OCI-LY3 (cell line): ENCODE results near the gene RASD1.

ENCODE experiments used
- H2AFZ ChIP-seq: fragments of 200-600, 300-600 bp; shearing (Covaris generic); 2 replicates; pipeline ENCODE4 v1.6.0; 2014; ENCODE audit warnings: antibody characterized with exemption, low read depth, low read length
- H3K27ac ChIP-seq: fragments of 200-600, 300-600 bp; sonication (generic); 2 replicates; pipeline ENCODE4 v1.5.1; 2014; ENCODE audit warnings: mild to moderate bottlenecking, low read length, moderate library complexity, mixed read lengths
- H3K27me3 ChIP-seq: fragments of 200-600, 300-600 bp; sonication (generic); 2 replicates; pipeline ENCODE4 v1.6.1; 2014; ENCODE audit warnings: low read depth, low read length, mixed read lengths
- H3K36me3 ChIP-seq: fragments of 200-600, 300-600 bp; sonication (generic); replicated peaks from 2 replicates; pipeline ENCODE3; 2014; ENCODE audit warnings: low read depth, low read length, mixed read lengths
- H3K4me1 ChIP-seq: fragments of 300-600, 200-600 bp; sonication (generic); 2 replicates; pipeline ENCODE4 v1.6.1; 2014; ENCODE audit warnings: low read length, mixed read lengths
- H3K4me2 ChIP-seq: fragments of 200-600, 300-600 bp; sonication (generic); 2 replicates; pipeline ENCODE4 v1.6.1; 2014; ENCODE audit warnings: low read length, mixed read lengths
- H3K4me3 ChIP-seq: fragments of 300-600, 200-600 bp; sonication (generic); 2 replicates; pipeline ENCODE4 v1.5.1; 2014; ENCODE audit warnings: antibody characterized with exemption, mild to moderate bottlenecking, low read length, moderate library complexity
- H3K79me2 ChIP-seq: fragments of 300-600, 200-600 bp; shearing (Covaris generic); 2 replicates; pipeline ENCODE4 v1.6.1; 2014; ENCODE audit warnings: mild to moderate bottlenecking, low read length, mixed read lengths
- H3K9ac ChIP-seq: fragments of 300-600, 200-600 bp; shearing (Covaris generic); 2 replicates; pipeline ENCODE4 v1.6.0; 2014; ENCODE audit warnings: mild to moderate bottlenecking, low read length, moderate library complexity
- H3K9me3 ChIP-seq: fragments of 200-600, 300-600 bp; shearing (Covaris generic); 2 replicates; pipeline ENCODE4 v1.6.1; 2014; ENCODE audit warnings: low read length, mixed read lengths; ENCODE audit not compliant: insufficient read depth
- H4K20me1 ChIP-seq: fragments of 200-600, 300-600 bp; sonication (generic); 2 replicates; pipeline ENCODE4 v1.6.1; 2016; ENCODE audit warnings: low read length, mixed read lengths; ENCODE audit not compliant: insufficient read depth
- EZH2phosphoT487 ChIP-seq: fragments of 200-600 bp; shearing (Covaris generic); IDR thresholded peaks from 2 replicates; pipeline ENCODE4 v1.6.1; 2018; ENCODE audit warnings: antibody characterized with exemption, mixed run types, low read depth
- TF ChIP-seq, protein P1 (sequence below): fragments of 200-600, 300-600 bp; sonication (generic); IDR thresholded peaks from 2 replicates; pipeline ENCODE4 v1.5.1; 2014; ENCODE audit warnings: antibody characterized with exemption, low read length, low read depth

Gene RASD1

GRCh38 chr17:17539591-17539990 lies 43.4 kb upstream of the RASD1 start:
- Histone ChIP-seq H3K9ac (no peak overlapping the region), H4K20me1 (no peaks in the 10 kb centered on the region), H2AFZ (no peak overlapping the region), H3K4me2 (no peak overlapping the region), H3K4me1 (no peaks in the 10 kb centered on the region), H3K27me3 (no peaks in the 10 kb centered on the region), H3K9me3 (no peaks in the 10 kb centered on the region), H3K27ac (no peak overlapping the region), H3K4me3 (no peak overlapping the region), H3K79me2 (no peaks in the 10 kb centered on the region), H3K36me3 (no peaks in the 10 kb centered on the region)
- TF ChIP-seq, protein P1, sequence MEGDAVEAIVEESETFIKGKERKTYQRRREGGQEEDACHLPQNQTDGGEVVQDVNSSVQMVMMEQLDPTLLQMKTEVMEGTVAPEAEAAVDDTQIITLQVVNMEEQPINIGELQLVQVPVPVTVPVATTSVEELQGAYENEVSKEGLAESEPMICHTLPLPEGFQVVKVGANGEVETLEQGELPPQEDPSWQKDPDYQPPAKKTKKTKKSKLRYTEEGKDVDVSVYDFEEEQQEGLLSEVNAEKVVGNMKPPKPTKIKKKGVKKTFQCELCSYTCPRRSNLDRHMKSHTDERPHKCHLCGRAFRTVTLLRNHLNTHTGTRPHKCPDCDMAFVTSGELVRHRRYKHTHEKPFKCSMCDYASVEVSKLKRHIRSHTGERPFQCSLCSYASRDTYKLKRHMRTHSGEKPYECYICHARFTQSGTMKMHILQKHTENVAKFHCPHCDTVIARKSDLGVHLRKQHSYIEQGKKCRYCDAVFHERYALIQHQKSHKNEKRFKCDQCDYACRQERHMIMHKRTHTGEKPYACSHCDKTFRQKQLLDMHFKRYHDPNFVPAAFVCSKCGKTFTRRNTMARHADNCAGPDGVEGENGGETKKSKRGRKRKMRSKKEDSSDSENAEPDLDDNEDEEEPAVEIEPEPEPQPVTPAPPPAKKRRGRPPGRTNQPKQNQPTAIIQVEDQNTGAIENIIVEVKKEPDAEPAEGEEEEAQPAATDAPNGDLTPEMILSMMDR, result no peak
- TF ChIP-seq EZH2phosphoT487, result no peak

- no peak overlapping the region for H3K9ac ChIP-seq
- H4K20me1 ChIP-seq, result no peaks in the 10 kb centered on the region
- no peaks in the 10 kb centered on the region for H3K4me1 ChIP-seq
- no peak overlapping the region for H2AFZ ChIP-seq
- H3K79me2 ChIP-seq, result no peaks in the 10 kb centered on the region
- H3K36me3 ChIP-seq, result no peaks in the 10 kb centered on the region
- H3K4me2 ChIP-seq, result no peak overlapping the region
- H3K4me3 ChIP-seq, result no peak overlapping the region
- no peak overlapping the region for H3K27ac ChIP-seq
- H3K9me3 ChIP-seq, result no peaks in the 10 kb centered on the region
- no peaks in the 10 kb centered on the region for H3K27me3 ChIP-seq
- TF ChIP-seq EZH2phosphoT487, result no peak
- TF ChIP-seq, protein P1, result no peak
These were observed 42.5 kb upstream of the RASD1 start for GRCh38 chr17:17538417-17539391.

DNA sequence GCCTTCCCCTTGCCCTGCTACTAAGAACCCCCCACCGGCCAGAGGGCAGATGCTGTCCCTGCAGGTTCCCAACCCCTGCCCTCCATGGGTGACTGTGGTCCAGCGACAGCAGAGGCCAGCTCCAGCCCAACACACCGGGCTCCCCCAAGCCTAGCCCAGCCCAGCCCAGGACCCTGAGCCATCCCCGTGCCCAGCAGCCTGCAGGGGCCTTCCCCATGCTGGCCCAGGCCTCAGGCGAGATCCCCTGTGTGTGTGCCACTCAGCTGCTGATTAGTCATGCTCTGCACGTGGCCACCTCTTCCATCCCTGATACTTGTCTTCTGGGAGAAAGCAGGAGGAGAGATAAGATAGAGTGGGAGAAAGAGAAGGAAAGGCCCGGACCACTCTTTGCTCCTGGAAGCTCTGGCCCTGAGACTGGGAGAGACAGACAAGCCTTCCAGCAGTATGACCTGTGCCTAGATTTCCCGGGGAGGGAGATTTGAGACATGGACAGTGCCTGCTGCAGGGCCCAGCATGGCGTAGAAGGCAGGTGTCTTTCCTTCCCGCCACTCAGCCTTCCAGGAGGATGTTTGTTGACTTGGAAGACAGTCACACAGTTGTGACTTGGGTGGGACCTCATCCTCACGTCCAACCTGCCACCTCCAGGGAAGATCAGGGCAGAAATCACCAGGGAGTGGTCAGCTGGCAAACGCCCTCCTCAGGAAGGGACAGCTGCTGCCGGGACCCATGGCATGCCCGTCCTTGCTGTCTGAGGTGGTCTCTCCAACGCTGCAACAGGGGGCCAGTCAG lies 41.3 kb upstream of the RASD1 start:
- Histone ChIP-seq H3K36me3 (no peaks in the 10 kb centered on the region), H4K20me1 (no peaks in the 10 kb centered on the region), H3K27ac (no peak overlapping the region), H3K9ac (no peak overlapping the region), H3K4me1 (no peaks in the 10 kb centered on the region), H2AFZ (no peak overlapping the region), H3K27me3 (no peaks in the 10 kb centered on the region), H3K9me3 (no peaks in the 10 kb centered on the region), H3K4me2 (no peak overlapping the region), H3K4me3 (no peak overlapping the region), H3K79me2 (no peaks in the 10 kb centered on the region)
- TF ChIP-seq EZH2phosphoT487, result no peak
- TF ChIP-seq, protein P1, result no peak

DNA sequence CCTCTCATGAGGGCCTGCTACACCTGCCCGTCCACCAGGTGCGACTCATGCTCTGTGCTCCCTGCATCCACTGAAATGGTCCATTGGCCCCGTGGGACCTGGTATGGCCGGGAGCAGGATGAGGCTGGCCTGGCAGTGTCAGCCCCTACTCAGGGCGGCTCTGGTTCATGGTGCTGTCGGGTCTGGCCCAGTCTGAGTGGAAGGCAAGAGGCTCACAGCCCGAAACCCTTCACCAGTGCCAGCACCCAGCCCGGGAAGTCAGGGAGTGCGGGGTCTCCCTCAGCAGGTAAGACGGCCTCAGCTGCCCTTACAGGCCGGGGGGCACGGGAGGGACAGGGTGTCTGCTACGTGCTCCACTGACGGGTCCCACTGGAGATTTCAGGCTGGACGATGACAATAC lies 40.5 kb upstream of the RASD1 start:
- no peaks in the 10 kb centered on the region for H3K27me3 ChIP-seq
- H3K36me3 ChIP-seq, result no peaks in the 10 kb centered on the region
- H3K27ac ChIP-seq, result no peak overlapping the region
- no peaks in the 10 kb centered on the region for H3K4me1 ChIP-seq
- H3K79me2 ChIP-seq, result no peaks in the 10 kb centered on the region
- H3K9ac ChIP-seq, result no peak overlapping the region
- H3K4me2 ChIP-seq, result no peak overlapping the region
- no peak for TF ChIP-seq EZH2phosphoT487
- TF ChIP-seq, protein P1, result no peak
- H2AFZ ChIP-seq, result no peak overlapping the region
- no peaks in the 10 kb centered on the region for H4K20me1 ChIP-seq
- H3K4me3 ChIP-seq, result no peak overlapping the region
- no peaks in the 10 kb centered on the region for H3K9me3 ChIP-seq
